Activated CD8-positive, alpha-beta T cell treated with anti-CD3 and anti-CD28 coated beads, Interleukin-2, amount 10 ng/mL, durations not matched to agents 7 days and 5 days (primary cell): ENCODE measurements around the gene EXT2. TPM values are rescaled to one million over a fixed set of nuclear protein-coding genes. Genes with fewer than 3 reads are reported as not detected.

Experiments
- ATAC-seq: fragments of 150-1000 bp; cut with Tn5 transposase; one replicate; pipeline ENCODE4 v1.10.0; 2021; ENCODE audit warnings: moderate library complexity
- CTCF ChIA-PET: fragments of 350-600 bp; sonication (Branson Sonifier 250); formaldehyde crosslinking; loops from one replicate; lab custom pipeline; 2021; ENCODE audit warnings: antibody characterized with exemption; lab: Charles Lee
- POLR2A ChIA-PET: fragments of 350-600 bp; sonication (Branson Sonifier 250); formaldehyde crosslinking; loops from one replicate; lab custom pipeline; 2021; ENCODE audit warnings: antibody characterized with exemption; lab: Charles Lee
- DNase-seq: peaks from one replicate; pipeline ENCODE4 v3.0.0-alpha.2; 2020
- H3K27ac Mint-ChIP-seq: one replicate; pipeline ENCODE4 v1.8.0; 2021; ENCODE audit warnings: mild to moderate bottlenecking, mixed read lengths
- H3K27me3 Mint-ChIP-seq: one replicate; pipeline ENCODE4 v1.8.0; 2021; ENCODE audit warnings: low read depth, mixed read lengths
- H3K36me3 Mint-ChIP-seq: one replicate; pipeline ENCODE4 v1.8.0; 2021; ENCODE audit warnings: low read depth, mixed read lengths
- H3K4me1 Mint-ChIP-seq: one replicate; pipeline ENCODE4 v1.8.0; 2021; ENCODE audit warnings: low read depth, mixed read lengths
- H3K4me3 Mint-ChIP-seq: one replicate; pipeline ENCODE4 v1.8.0; 2021; ENCODE audit warnings: mild to moderate bottlenecking, mixed read lengths
- H3K9me3 Mint-ChIP-seq: one replicate; pipeline ENCODE4 v1.8.0; 2022; ENCODE audit warnings: mixed read lengths; ENCODE audit not compliant: insufficient read depth
- total RNA-seq, 2 experiments: library from RNA; stranded (reverse); gene quantifications; one replicate each; pipeline ENCODE4 v1.2.3, GENCODE V29; 2021

The EXT2 gene
- total RNA-seq, 2 experiments from 2014 or later, result 18.4 to 22.5 TPM

GRCh38 chr11:44088377-44088776 lies 7.1 kb upstream of the EXT2 start:
- H3K36me3 Mint-ChIP-seq, result no peaks in the 10 kb centered on the region
- DNase-seq, result no peak
- H3K9me3 Mint-ChIP-seq, result peaks cover 4% of the 10 kb centered on the region
- peaks cover 10% of the 10 kb centered on the region for H3K4me1 Mint-ChIP-seq
- POLR2A ChIA-PET, result no interaction called here
- CTCF ChIA-PET, result interaction anchor here (1.0 to 1.1 kb wide), 2 partner anchors 13 to 16 kb away, joined by 3 read pairs; no protein-coding TSS in a partner anchor
- H3K27me3 Mint-ChIP-seq, result peaks cover 9% of the 10 kb centered on the region
- no peak overlapping the region for H3K27ac Mint-ChIP-seq
- no peak for ATAC-seq
- H3K4me3 Mint-ChIP-seq, result no peak overlapping the region

GRCh38 chr11:44088871-44089270 lies 6.6 kb upstream of the EXT2 start:
- peaks cover 4% of the 10 kb centered on the region for H3K9me3 Mint-ChIP-seq
- ATAC-seq (no peak), DNase-seq (no peak)
- H3K27ac Mint-ChIP-seq, result no peak overlapping the region
- H3K4me1 Mint-ChIP-seq, result peaks cover 11% of the 10 kb centered on the region
- H3K36me3 Mint-ChIP-seq, result no peaks in the 10 kb centered on the region
- CTCF ChIA-PET, result interaction anchor here (1.1 kb wide), 1 partner anchor 13 kb away, joined by 3 read pairs; no protein-coding TSS in a partner anchor
- H3K4me3 Mint-ChIP-seq, result no peak overlapping the region
- POLR2A ChIA-PET, result no interaction called here
- peaks cover 12% of the 10 kb centered on the region for H3K27me3 Mint-ChIP-seq

GRCh38 chr11:44090539-44090938 lies 4.9 kb upstream of the EXT2 start:
- Mint-ChIP-seq H3K9me3 (peaks cover 4% of the 10 kb centered on the region), H3K4me3 (no peak overlapping the region), H3K36me3 (no peaks in the 10 kb centered on the region), H3K27ac (no peak overlapping the region), H3K27me3 (peaks cover 12% of the 10 kb centered on the region), H3K4me1 (peaks cover 24% of the 10 kb centered on the region)
- CTCF ChIA-PET, result interaction anchor here (1.4 to 1.8 kb wide), 2 partner anchors 14 to 24 kb away, joined by 5 to 6 read pairs; partner anchors contain the start of gene ACCS
- POLR2A ChIA-PET, result no interaction called here
- no peak for ATAC-seq
- DNase-seq, result no peak

GRCh38 chr11:44094260-44094868 lies 1.1 kb upstream of the EXT2 start:
- ATAC-seq (peak; percentile 49), DNase-seq (peak; percentile 89)
- peaks cover 12% of the 10 kb centered on the region for H3K27me3 Mint-ChIP-seq
- no peaks in the 10 kb centered on the region for H3K36me3 Mint-ChIP-seq
- H3K27ac Mint-ChIP-seq, result no peak overlapping the region
- peaks cover 26% of the 10 kb centered on the region for H3K4me1 Mint-ChIP-seq
- ChIA-PET CTCF (interaction anchor here (0.6 to 4.6 kb wide), 32 partner anchors 10 to 635 kb away, joined by 3 to 94 read pairs (median 4); partner anchors contain the start of gene ACCS), POLR2A (no interaction called here)
- H3K9me3 Mint-ChIP-seq, result no peaks in the 10 kb centered on the region
- H3K4me3 Mint-ChIP-seq, result peak overlapping the region; percentile 16

- DNase-seq, result no peak
- peaks cover 26% of the 10 kb centered on the region for H3K4me1 Mint-ChIP-seq
- POLR2A ChIA-PET, result no interaction called here
Measured at GRCh38 chr11:44096360-44097185, 1.1 kb downstream of the EXT2 start.

GRCh38 chr11:44097821-44098220 lies 2.3 kb downstream of the EXT2 start:
- Mint-ChIP-seq H3K27ac (no peak overlapping the region), H3K27me3 (peaks cover 3% of the 10 kb centered on the region), H3K4me3 (no peak overlapping the region), H3K4me1 (peaks cover 26% of the 10 kb centered on the region), H3K9me3 (no peaks in the 10 kb centered on the region), H3K36me3 (no peaks in the 10 kb centered on the region)
- CTCF ChIA-PET, result no interaction called here
- DNase-seq (no peak), ATAC-seq (no peak)
- POLR2A ChIA-PET, result no interaction called here

More at GRCh38 chr11:44096360-44097185, 1.1 kb downstream of the EXT2 start:
- no peak for ATAC-seq
- peak overlapping the region; percentile 83 for H3K4me3 Mint-ChIP-seq
- H3K27ac Mint-ChIP-seq, result no peak overlapping the region
- H3K36me3 Mint-ChIP-seq, result no peaks in the 10 kb centered on the region
- peaks cover 6% of the 10 kb centered on the region for H3K27me3 Mint-ChIP-seq
- CTCF ChIA-PET, result interaction anchor here (0.8 kb wide), 1 partner anchor 14 kb away, joined by 3 read pairs; no protein-coding TSS in a partner anchor
- no peaks in the 10 kb centered on the region for H3K9me3 Mint-ChIP-seq

- Mint-ChIP-seq H3K9me3 (no peaks in the 10 kb centered on the region), H3K36me3 (peaks cover 2% of the 10 kb centered on the region), H3K4me3 (no peak overlapping the region), H3K27me3 (no peaks in the 10 kb centered on the region), H3K27ac (no peak overlapping the region), H3K4me1 (peaks cover 13% of the 10 kb centered on the region)
- ATAC-seq (no peak), DNase-seq (no peak)
- POLR2A ChIA-PET, result no interaction called here
- CTCF ChIA-PET, result interaction anchor here (1.3 to 1.8 kb wide), 2 partner anchors 9 to 99 kb away, joined by 5 to 6 read pairs; no protein-coding TSS in a partner anchor
Measured at GRCh38 chr11:44101098-44101497, 5.6 kb downstream of the EXT2 start.

- CTCF ChIA-PET, result interaction anchor here (0.8 to 4.9 kb wide), 12 partner anchors 10 to 1667 kb away, joined by 3 to 94 read pairs (median 4); partner anchors contain the start of genes ACCS and EXT2
- ATAC-seq, result no peak
Measured at GRCh38 chr11:44104481-44105294, 9.2 kb downstream of the EXT2 start.

GRCh38 chr11:44108260-44108659 lies 12.8 kb downstream of the EXT2 start:
- DNase-seq, result no peak
- peaks cover 4% of the 10 kb centered on the region for H3K36me3 Mint-ChIP-seq
- H3K27me3 Mint-ChIP-seq, result no peaks in the 10 kb centered on the region
- H3K4me3 Mint-ChIP-seq, result no peak overlapping the region
- no peak for ATAC-seq
- peaks cover 8% of the 10 kb centered on the region for H3K4me1 Mint-ChIP-seq
- no peak overlapping the region for H3K27ac Mint-ChIP-seq
- no peaks in the 10 kb centered on the region for H3K9me3 Mint-ChIP-seq
- ChIA-PET POLR2A (no interaction called here), CTCF (interaction anchor here (0.9 to 4.9 kb wide), 2 partner anchors 14 to 79 kb away, joined by 3 to 94 read pairs; partner anchors contain the start of gene EXT2)

More at GRCh38 chr11:44104481-44105294, 9.2 kb downstream of the EXT2 start:
- POLR2A ChIA-PET, result no interaction called here
- H3K27ac Mint-ChIP-seq, result no peak overlapping the region
- no peaks in the 10 kb centered on the region for H3K27me3 Mint-ChIP-seq
- peaks cover 2% of the 10 kb centered on the region for H3K36me3 Mint-ChIP-seq
- no peak overlapping the region for H3K4me3 Mint-ChIP-seq
- no peaks in the 10 kb centered on the region for H3K9me3 Mint-ChIP-seq
- H3K4me1 Mint-ChIP-seq, result peaks cover 2% of the 10 kb centered on the region
- DNase-seq, result no peak

- Mint-ChIP-seq H3K27me3 (no peaks in the 10 kb centered on the region), H3K4me3 (no peak overlapping the region), H3K27ac (peak overlapping the region; percentile 71), H3K9me3 (no peaks in the 10 kb centered on the region), H3K36me3 (peaks cover 9% of the 10 kb centered on the region), H3K4me1 (peaks cover 6% of the 10 kb centered on the region)
- ChIA-PET POLR2A (no interaction called here), CTCF (interaction anchor here (0.6 to 2.1 kb wide), 16 partner anchors 9 to 501 kb away, joined by 3 to 8 read pairs (median 4); partner anchors contain the start of gene EXT2)
- DNase-seq (peak; percentile 76), ATAC-seq (peak; percentile 95)
Measured at GRCh38 chr11:44110231-44110679, 14.8 kb downstream of the EXT2 start.
